GM12878 (cell line): ENCODE data around the gene TRIM38. TPM values are rescaled to one million over a fixed set of nuclear protein-coding genes. Genes with fewer than 3 reads are reported as not detected.

Experiments used
- ATAC-seq: fragments of 200-7000 bp; cut with Tn5 transposase; 3 replicates; pipeline ENCODE4 v1.9.1; 2020; ENCODE audit warnings: mild to moderate bottlenecking, moderate library complexity
- BruUV-seq: library from RNA; stranded (reverse); fragments of 400-500 nt; replicated peaks from 2 replicates; lab custom pipeline; 2021; lab: Mats Ljungman, UMichigan
- CTCF ChIA-PET: fragments of 300-600 bp; sonication (Branson Sonifier 250); formaldehyde crosslinking; extraction: SDS; loops from one replicate; lab custom pipeline; 2021; ENCODE audit warnings: inconsistent platforms; lab: Yijun Ruan, JAX
- POLR2A ChIA-PET: fragments of 350-600 bp; formaldehyde crosslinking; extraction: SDS; loops from one replicate; lab custom pipeline; 2021; ENCODE audit warnings: inconsistent platforms; lab: Charles Lee
- RAD21 ChIA-PET: fragments of 300-600 bp; sonication (Branson Sonifier 250); formaldehyde crosslinking; loops from one replicate; lab custom pipeline; 2023; ENCODE audit warnings: antibody characterized with exemption; ENCODE audit not compliant: unreplicated experiment; lab: Charles Lee
- SMC1A ChIA-PET: fragments of 300-600 bp; sonication (Branson Sonifier 250); formaldehyde crosslinking; loops from one replicate; lab custom pipeline; 2023; ENCODE audit not compliant: unreplicated experiment, uncharacterized antibody; lab: Charles Lee
- DNase-seq: peaks from one replicate; pipeline ENCODE4 v3.0.0-alpha.2; 2011; ENCODE audit warnings: low read depth, low spot score
- FAIRE-seq: peaks from 3 replicates; lab custom pipeline; 2011; peaks lifted over from hg19 to GRCh38; lab: Jason Lieb, UNC
- H2AFZ ChIP-seq: 2 replicates; pipeline ENCODE4 v1.6.0; 2011; ENCODE audit warnings: low read depth, low read length, control low read depth; ENCODE audit not compliant: control insufficient read depth
- H3K27ac ChIP-seq: 2 replicates; pipeline ENCODE4 v1.5.1; 2011; ENCODE audit warnings: control low read depth; ENCODE audit not compliant: control insufficient read depth, insufficient read depth
- H3K27me3 ChIP-seq, 2 experiments: replicated peaks in 1 of 2; 2 replicates each; pipeline versions ENCODE4 v1.6.0 to v1.6.1; 2011; ENCODE audit warnings: low read length in 1 of 2; ENCODE audit not compliant: control insufficient read depth in 2 of 2, insufficient read depth in 2 of 2
- H3K36me3 ChIP-seq, 2 experiments: 2 replicates each; pipeline ENCODE4 v1.5.1; 2011; ENCODE audit warnings: low read length in 1 of 2; ENCODE audit not compliant: control insufficient read depth in 2 of 2, insufficient read depth in 2 of 2
- H3K4me1 ChIP-seq: 2 replicates; pipeline ENCODE4 v1.6.1; 2011; ENCODE audit warnings: mild to moderate bottlenecking, low read length, moderate library complexity, mixed read lengths; ENCODE audit not compliant: control insufficient read depth, insufficient read depth
- H3K4me2 ChIP-seq: 2 replicates; pipeline ENCODE4 v1.6.0; 2011; ENCODE audit warnings: control low read depth; ENCODE audit not compliant: control insufficient read depth, insufficient read depth
- H3K4me3 ChIP-seq: fragments of 200-600 bp; sonication (generic); 2 replicates; pipeline ENCODE4 v1.5.1; 2016
- H3K79me2 ChIP-seq: 2 replicates; pipeline ENCODE4 v1.6.0; 2011; ENCODE audit warnings: low read length; ENCODE audit not compliant: control insufficient read depth, insufficient read depth
- H3K9ac ChIP-seq: 2 replicates; pipeline ENCODE4 v1.8.0; 2011; ENCODE audit warnings: low read length, control low read depth, mixed read lengths; ENCODE audit not compliant: control insufficient read depth, insufficient read depth
- H3K9me3 ChIP-seq: replicated peaks from 3 replicates; pipeline ENCODE4 v1.5.1; 2011; ENCODE audit warnings: mild to moderate bottlenecking, low read length; ENCODE audit not compliant: control insufficient read depth, insufficient read depth
- H4K20me1 ChIP-seq: 2 replicates; pipeline ENCODE4 v1.6.0; 2011; ENCODE audit not compliant: control insufficient read depth, insufficient read depth
- CEBPZ ChIP-seq: fragments of 150-350 bp; IDR thresholded peaks from 2 replicates; pipeline ENCODE4 v1.6.1; 2016; ENCODE audit warnings: low read depth, low read length
- NR2F1 ChIP-seq: fragments of 450-650 bp; conservative IDR thresholded peaks from 2 replicates; pipeline ENCODE4 v1.6.1; 2017; ENCODE audit warnings: mild to moderate bottlenecking
- RUNX3 ChIP-seq: IDR thresholded peaks from 2 replicates; pipeline ENCODE4 v1.6.1; 2012; ENCODE audit warnings: low read length, inconsistent platforms
- SMARCA5 ChIP-seq: fragments of 450-650 bp; IDR thresholded peaks from 2 replicates; pipeline ENCODE4 v1.6.1; 2017; ENCODE audit warnings: mild to moderate bottlenecking
- SUPT20H ChIP-seq: IDR thresholded peaks from 2 replicates; pipeline ENCODE4 v1.6.1; 2011; ENCODE audit warnings: low read depth, mild to moderate bottlenecking, low read length, moderate library complexity, borderline replicate concordance; ENCODE audit not compliant: control insufficient read depth
- TCF12 ChIP-seq: IDR thresholded peaks from 2 replicates; pipeline ENCODE4 v1.6.1; 2011; ENCODE audit warnings: low read depth, mild to moderate bottlenecking, low read length
- TCF3 ChIP-seq: IDR thresholded peaks from 2 replicates; pipeline ENCODE4 v1.6.1; 2012; ENCODE audit warnings: low read depth, mild to moderate bottlenecking, low read length, borderline replicate concordance; ENCODE audit not compliant: insufficient read depth
- ZBED1 ChIP-seq: IDR thresholded peaks from 2 replicates; pipeline ENCODE4 v1.6.1; 2016; ENCODE audit warnings: borderline replicate concordance
- ZNF622 ChIP-seq: fragments of 450-650 bp; IDR thresholded peaks from 2 replicates; pipeline ENCODE4 v1.6.1; 2017; ENCODE audit warnings: mild to moderate bottlenecking, inconsistent platforms
- WGBS: methylation state at CpG from one replicate; pipeline ENCODE4 v1.1.6; 2016; ENCODE audit warnings: low lambda C conversion rate; ENCODE audit not compliant: insufficient replicate concordance, insufficient coverage; ENCODE audit errors: missing lambda C conversion rate; 5-methylcytosine and 5-hydroxymethylcytosine counted together
- in situ Hi-C: fragments of 300-500 bp; cut with MboI; formaldehyde crosslinking; loops from 9 replicates; pipeline ENCODE4 v1.14.3; 2018; ENCODE audit warnings: mixed read lengths
- intact Hi-C: fragments of 100-400 bp; cut with micrococcal nuclease; formaldehyde crosslinking; loops from one replicate; pipeline ENCODE4 v1.14.2; 2022; ENCODE audit not compliant: unreplicated experiment
- polyA plus RNA-seq, 11 experiments: library from polyadenylated mRNA; depleted of rRNA in 4 of 11; unstranded in 6 of 11; stranded (reverse) in 5 of 11; fragments of >200 nt; fragmentation: Nextera tagmentation in 4 of 11; fragmentation: Illumina TruSeq in 1 of 11; extraction: Ambion mirVana in 4 of 11; extraction: Trizol in 1 of 11; gene quantifications; 1 replicate in 1 of 11; 2 replicates in 10 of 11; pipeline versions ENCODE4 v1.2.1 to v1.2.3, GENCODE V29; 2011 to 2016; ENCODE audit warnings: inconsistent platforms in 2 of 11, missing spikeins in 2 of 11, low read depth in 1 of 11
- total RNA-seq, 4 experiments: library from RNA; depleted of rRNA in 3 of 4; stranded (reverse); fragments of >200 nt in 3 of 4; fragmentation: Illumina TruSeq in 1 of 4; extraction: Trizol in 1 of 4; gene quantifications; 2 replicates each; pipeline versions ENCODE4 v1.2.1 to v1.2.3, GENCODE V29; 2013 to 2021
- TF ChIP-seq, protein P1 (sequence below): IDR thresholded peaks from 2 replicates; pipeline ENCODE4 v1.6.1; 2011; ENCODE audit warnings: low read depth, low read length, improper control_type of control experiment, borderline replicate concordance
- TF ChIP-seq, protein P2 (sequence below): IDR thresholded peaks from 2 replicates; pipeline ENCODE4 v1.6.1; 2012; ENCODE audit warnings: low read depth, low read length, improper control_type of control experiment

TRIM38 gene
- total and polyA plus RNA-seq, 10 of the 15 experiments (the other 5 are each of a cell fraction or from before 2014, with no cell fraction given): 4.5 to 14.7 (median 11.1) TPM

GRCh38 chr6:25954756-25955155 is 7.8 kb upstream of the TRIM38 start:
- no peaks in the 10 kb centered on the region for H3K79me2 ChIP-seq
- 0% methylated on average over 1 of the region's 1 CpG for WGBS
- in situ Hi-C loops: no loop called here
- intact Hi-C loops: no loop called here
- RAD21 ChIA-PET: no interaction called here
- H3K4me1 ChIP-seq: peaks cover 10% of the 10 kb centered on the region
- FAIRE-seq: no peak
- H3K27ac ChIP-seq: no peak overlapping the region
- POLR2A ChIA-PET: no interaction called here
- ATAC-seq: no peak
- H3K4me2 ChIP-seq: no peak overlapping the region
- H3K36me3 ChIP-seq: no peaks in the 10 kb centered on the region
- no peak for DNase-seq
- H3K4me3 ChIP-seq: no peak overlapping the region
- no peak overlapping the region for H3K9ac ChIP-seq
- peaks cover 2% of the 10 kb centered on the region; the same call in 2 of the 3 replicates for H3K9me3 ChIP-seq
- TF ChIP-seq SUPT20H: no peak
- TF ChIP-seq RUNX3: no peak
- no peak for TF ChIP-seq TCF3
- TF ChIP-seq, protein P1, sequence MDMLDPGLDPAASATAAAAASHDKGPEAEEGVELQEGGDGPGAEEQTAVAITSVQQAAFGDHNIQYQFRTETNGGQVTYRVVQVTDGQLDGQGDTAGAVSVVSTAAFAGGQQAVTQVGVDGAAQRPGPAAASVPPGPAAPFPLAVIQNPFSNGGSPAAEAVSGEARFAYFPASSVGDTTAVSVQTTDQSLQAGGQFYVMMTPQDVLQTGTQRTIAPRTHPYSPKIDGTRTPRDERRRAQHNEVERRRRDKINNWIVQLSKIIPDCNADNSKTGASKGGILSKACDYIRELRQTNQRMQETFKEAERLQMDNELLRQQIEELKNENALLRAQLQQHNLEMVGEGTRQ: no peak
- no peak for TF ChIP-seq ZNF622
- TF ChIP-seq, protein P2, sequence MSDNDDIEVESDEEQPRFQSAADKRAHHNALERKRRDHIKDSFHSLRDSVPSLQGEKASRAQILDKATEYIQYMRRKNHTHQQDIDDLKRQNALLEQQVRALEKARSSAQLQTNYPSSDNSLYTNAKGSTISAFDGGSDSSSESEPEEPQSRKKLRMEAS: no peak
- no peak for TF ChIP-seq SMARCA5
- TF ChIP-seq NR2F1: no peak
- TF ChIP-seq TCF12: no peak
- no peak for TF ChIP-seq CEBPZ
- TF ChIP-seq ZBED1: no peak
- H3K27me3 ChIP-seq: no peaks in the 10 kb centered on the region
- SMC1A ChIA-PET: interaction anchor here (2.2 kb wide), 1 partner anchor 11 kb away, joined by 6 read pairs; no protein-coding TSS in a partner anchor
- BruUV-seq: no TSS peak
- no peaks in the 10 kb centered on the region for H4K20me1 ChIP-seq
- CTCF ChIA-PET: no interaction called here
- no peak overlapping the region for H2AFZ ChIP-seq
